HG02610 (cell line): Measurements from ENCODE around the gene TSPAN18.

Experiments
- ATAC-seq: cut with Tn5 transposase; IDR thresholded peaks from one replicate; pipeline ENCODE4 v1.9.1; 2021; ENCODE audit warnings: mild to moderate bottlenecking, moderate library complexity; ENCODE audit not compliant: unreplicated experiment

The TSPAN18 gene

GRCh38 chr11:44861849-44862557, 135.2 kb downstream of the TSPAN18 start:
- ATAC-seq = peak; percentile 100

- no peak for ATAC-seq
Measured at GRCh38 chr11:44862558-44863101, 135.9 kb downstream of the TSPAN18 start.

GRCh38 chr11:44863231-44863630, 136.5 kb downstream of the TSPAN18 start:
- no peak for ATAC-seq

GRCh38 chr11:44865866-44866272, 139.1 kb downstream of the TSPAN18 start:
- ATAC-seq = no peak

GRCh38 chr11:44866286-44866685, 139.5 kb downstream of the TSPAN18 start:
- ATAC-seq = no peak

- no peak for ATAC-seq
Measured at GRCh38 chr11:44868021-44868420, 141.3 kb downstream of the TSPAN18 start.

- no peak for ATAC-seq
Measured at GRCh38 chr11:44868455-44869421, 142.0 kb downstream of the TSPAN18 start.

- ATAC-seq = no peak
Measured at GRCh38 chr11:44870181-44870580, 143.4 kb downstream of the TSPAN18 start.

GRCh38 chr11:44870615-44871176, 143.9 kb downstream of the TSPAN18 start:
- no peak for ATAC-seq

GRCh38 chr11:44871682-44872081, 144.9 kb downstream of the TSPAN18 start:
- peak; percentile 94 for ATAC-seq

GRCh38 chr11:44872556-44872955, 145.8 kb downstream of the TSPAN18 start:
- no peak for ATAC-seq

- ATAC-seq = no peak
Measured at GRCh38 chr11:44873537-44873936, 146.8 kb downstream of the TSPAN18 start.

- ATAC-seq = no peak
Measured at GRCh38 chr11:44874284-44874683, 147.5 kb downstream of the TSPAN18 start.

GRCh38 chr11:44875037-44875436, 148.3 kb downstream of the TSPAN18 start:
- no peak for ATAC-seq

GRCh38 chr11:44876194-44876723, 149.5 kb downstream of the TSPAN18 start:
- no peak for ATAC-seq

- ATAC-seq = no peak
Measured at GRCh38 chr11:44876906-44877305, 150.1 kb downstream of the TSPAN18 start.

GRCh38 chr11:44877571-44878497, 151.1 kb downstream of the TSPAN18 start:
- ATAC-seq = no peak

- no peak for ATAC-seq
Measured at GRCh38 chr11:44878711-44879110, 151.9 kb downstream of the TSPAN18 start.

GRCh38 chr11:44879432-44879831, 152.7 kb downstream of the TSPAN18 start:
- no peak for ATAC-seq

GRCh38 chr11:44880511-44880910, 153.7 kb downstream of the TSPAN18 start:
- ATAC-seq = no peak
